HEK293 (cell line): ENCODE measurements around the gene LYZL1.

Experiments used
- CTCF ChIA-PET: fragments of 350-600 bp; formaldehyde crosslinking; extraction: SDS; loops from one replicate; lab custom pipeline; 2021; ENCODE audit warnings: antibody characterized with exemption; lab: Yijun Ruan, JAX
- POLR2A ChIA-PET: fragments of 300-600 bp; formaldehyde crosslinking; extraction: SDS; loops from one replicate; lab custom pipeline; 2020; ENCODE audit warnings: antibody characterized with exemption, inconsistent platforms; lab: Yijun Ruan, JAX
- H3K27ac ChIP-seq: fragments of 200-500 bp; sonication (Bioruptor generic); 2 replicates; pipeline ENCODE4 v1.5.1; 2014; ENCODE audit warnings: low read depth, low read length, control low read depth, inconsistent platforms; ENCODE audit errors: extremely low read depth
- H3K36me3 ChIP-seq, 2 experiments: fragments of 200-500 bp in 1 of 2; sonication (Bioruptor generic) in 1 of 2; 1 replicate in 1 of 2; 2 replicates in 1 of 2; pipeline ENCODE4 v1.5.1; 2014 to 2017; ENCODE audit warnings: inconsistent platforms in 2 of 2, low read length in 2 of 2; ENCODE audit not compliant: control insufficient read depth in 2 of 2, insufficient read depth in 1 of 2
- H3K4me1 ChIP-seq: fragments of 200-500 bp; sonication (Bioruptor generic); 2 replicates; pipeline ENCODE4 v1.5.1; 2014; ENCODE audit warnings: mild to moderate bottlenecking, low read length, inconsistent platforms; ENCODE audit not compliant: control insufficient read depth, insufficient read depth
- H3K4me3 ChIP-seq: 2 replicates; pipeline ENCODE4 v1.5.1; 2011; ENCODE audit warnings: low read depth, mild to moderate bottlenecking, control low read depth, low read length, moderate library complexity
- H3K9me3 ChIP-seq: fragments of 200-500 bp; sonication (Bioruptor generic); 2 replicates; pipeline ENCODE4 v1.5.1; 2014; ENCODE audit warnings: low read depth, low read length, inconsistent platforms; ENCODE audit not compliant: control insufficient read depth, insufficient read depth
- FEZF1 ChIP-seq: fragments of 450-650 bp; formaldehyde crosslinking; IDR thresholded peaks from 2 replicates; pipeline ENCODE4 v1.5.1; 2016; ENCODE audit warnings: missing biosample characterization, missing genetic modification characterization
- GFI1B ChIP-seq: fragments of 450-650 bp; formaldehyde crosslinking; IDR thresholded peaks from 2 replicates; pipeline ENCODE4 v1.5.1; 2016; ENCODE audit warnings: missing biosample characterization, missing genetic modification characterization
- MZF1 ChIP-seq: fragments of 450-650 bp; formaldehyde crosslinking; IDR thresholded peaks from 2 replicates; pipeline ENCODE4 v1.5.1; 2017; ENCODE audit warnings: missing biosample characterization, missing genetic modification characterization, borderline replicate concordance
- ZBTB10 ChIP-seq: fragments of 450-650 bp; formaldehyde crosslinking; IDR thresholded peaks from 2 replicates; pipeline ENCODE4 v1.5.1; 2016; ENCODE audit warnings: missing biosample characterization, missing genetic modification characterization
- ZBTB21 ChIP-seq: fragments of 450-650 bp; formaldehyde crosslinking; IDR thresholded peaks from 2 replicates; pipeline ENCODE4 v1.5.1; 2017; ENCODE audit warnings: missing biosample characterization, missing genetic modification characterization
- ZBTB7A ChIP-seq: fragments of 450-650 bp; formaldehyde crosslinking; IDR thresholded peaks from 2 replicates; pipeline ENCODE4 v1.5.1; 2016; ENCODE audit warnings: low read depth, missing biosample characterization, missing genetic modification characterization
- ZFP37 ChIP-seq: fragments of 450-650 bp; formaldehyde crosslinking; IDR thresholded peaks from 2 replicates; pipeline ENCODE4 v1.5.1; 2016; ENCODE audit warnings: missing biosample characterization, missing genetic modification characterization
- ZNF112 ChIP-seq: fragments of 450-650 bp; formaldehyde crosslinking; IDR thresholded peaks from 2 replicates; pipeline ENCODE4 v1.5.0; 2017; ENCODE audit warnings: missing biosample characterization, missing genetic modification characterization
- ZNF211 ChIP-seq: fragments of 450-650 bp; formaldehyde crosslinking; IDR thresholded peaks from 2 replicates; pipeline ENCODE4 v1.5.1; 2016; ENCODE audit warnings: low read depth, missing biosample characterization, missing genetic modification characterization
- ZNF529 ChIP-seq: fragments of 450-650 bp; formaldehyde crosslinking; IDR thresholded peaks from 2 replicates; pipeline ENCODE4 v1.5.1; 2017; ENCODE audit warnings: missing genetic modification characterization, missing biosample characterization; ENCODE audit not compliant: insufficient replicate concordance
- ZNF549 ChIP-seq: fragments of 450-650 bp; IDR thresholded peaks from 2 replicates; pipeline ENCODE4 v1.5.1; 2018; ENCODE audit warnings: missing biosample characterization, missing genetic modification characterization, mild to moderate bottlenecking, inconsistent platforms, moderate library complexity
- ZNF623 ChIP-seq: fragments of 450-650 bp; formaldehyde crosslinking; IDR thresholded peaks from 2 replicates; pipeline ENCODE4 v1.5.1; 2016; ENCODE audit warnings: missing biosample characterization, missing genetic modification characterization
- TF ChIP-seq, protein P1 (sequence below): fragments of 450-650 bp; formaldehyde crosslinking; IDR thresholded peaks from 2 replicates; pipeline ENCODE4 v1.5.1; 2016; ENCODE audit warnings: missing biosample characterization, missing genetic modification characterization
- TF ChIP-seq, protein P2 (sequence below): fragments of 450-650 bp; formaldehyde crosslinking; IDR thresholded peaks from 2 replicates; pipeline ENCODE4 v1.5.1; 2016; ENCODE audit warnings: missing biosample characterization, missing genetic modification characterization

LYZL1 gene

GRCh38 chr10:29326886-29327745 lies 38.2 kb downstream of the LYZL1 start:
- Histone ChIP-seq H3K9me3 (no peaks in the 10 kb centered on the region), H3K27ac (no peak overlapping the region), H3K4me1 (no peaks in the 10 kb centered on the region), H3K4me3 (no peak overlapping the region), H3K36me3 (no peaks in the 10 kb centered on the region)
- ChIA-PET CTCF (interaction anchor here (1.2 kb wide), 1 partner anchor 155 kb away, joined by 3 read pairs; no protein-coding TSS in a partner anchor), POLR2A (no interaction called here)
- TF ChIP-seq ZNF211 (tag by site-specific recombination) (no peak), ZFP37 (tag by site-specific recombination) (no peak), ZBTB10 (tag by site-specific recombination) (no peak), MZF1 (no peak), ZBTB7A (tag by site-specific recombination) (no peak), GFI1B (tag by site-specific recombination) (no peak)
- TF ChIP-seq, protein P1, sequence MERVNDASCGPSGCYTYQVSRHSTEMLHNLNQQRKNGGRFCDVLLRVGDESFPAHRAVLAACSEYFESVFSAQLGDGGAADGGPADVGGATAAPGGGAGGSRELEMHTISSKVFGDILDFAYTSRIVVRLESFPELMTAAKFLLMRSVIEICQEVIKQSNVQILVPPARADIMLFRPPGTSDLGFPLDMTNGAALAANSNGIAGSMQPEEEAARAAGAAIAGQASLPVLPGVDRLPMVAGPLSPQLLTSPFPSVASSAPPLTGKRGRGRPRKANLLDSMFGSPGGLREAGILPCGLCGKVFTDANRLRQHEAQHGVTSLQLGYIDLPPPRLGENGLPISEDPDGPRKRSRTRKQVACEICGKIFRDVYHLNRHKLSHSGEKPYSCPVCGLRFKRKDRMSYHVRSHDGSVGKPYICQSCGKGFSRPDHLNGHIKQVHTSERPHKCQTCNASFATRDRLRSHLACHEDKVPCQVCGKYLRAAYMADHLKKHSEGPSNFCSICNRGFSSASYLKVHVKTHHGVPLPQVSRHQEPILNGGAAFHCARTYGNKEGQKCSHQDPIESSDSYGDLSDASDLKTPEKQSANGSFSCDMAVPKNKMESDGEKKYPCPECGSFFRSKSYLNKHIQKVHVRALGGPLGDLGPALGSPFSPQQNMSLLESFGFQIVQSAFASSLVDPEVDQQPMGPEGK (tag by site-specific recombination), result no peak
- TF ChIP-seq, protein P2, sequence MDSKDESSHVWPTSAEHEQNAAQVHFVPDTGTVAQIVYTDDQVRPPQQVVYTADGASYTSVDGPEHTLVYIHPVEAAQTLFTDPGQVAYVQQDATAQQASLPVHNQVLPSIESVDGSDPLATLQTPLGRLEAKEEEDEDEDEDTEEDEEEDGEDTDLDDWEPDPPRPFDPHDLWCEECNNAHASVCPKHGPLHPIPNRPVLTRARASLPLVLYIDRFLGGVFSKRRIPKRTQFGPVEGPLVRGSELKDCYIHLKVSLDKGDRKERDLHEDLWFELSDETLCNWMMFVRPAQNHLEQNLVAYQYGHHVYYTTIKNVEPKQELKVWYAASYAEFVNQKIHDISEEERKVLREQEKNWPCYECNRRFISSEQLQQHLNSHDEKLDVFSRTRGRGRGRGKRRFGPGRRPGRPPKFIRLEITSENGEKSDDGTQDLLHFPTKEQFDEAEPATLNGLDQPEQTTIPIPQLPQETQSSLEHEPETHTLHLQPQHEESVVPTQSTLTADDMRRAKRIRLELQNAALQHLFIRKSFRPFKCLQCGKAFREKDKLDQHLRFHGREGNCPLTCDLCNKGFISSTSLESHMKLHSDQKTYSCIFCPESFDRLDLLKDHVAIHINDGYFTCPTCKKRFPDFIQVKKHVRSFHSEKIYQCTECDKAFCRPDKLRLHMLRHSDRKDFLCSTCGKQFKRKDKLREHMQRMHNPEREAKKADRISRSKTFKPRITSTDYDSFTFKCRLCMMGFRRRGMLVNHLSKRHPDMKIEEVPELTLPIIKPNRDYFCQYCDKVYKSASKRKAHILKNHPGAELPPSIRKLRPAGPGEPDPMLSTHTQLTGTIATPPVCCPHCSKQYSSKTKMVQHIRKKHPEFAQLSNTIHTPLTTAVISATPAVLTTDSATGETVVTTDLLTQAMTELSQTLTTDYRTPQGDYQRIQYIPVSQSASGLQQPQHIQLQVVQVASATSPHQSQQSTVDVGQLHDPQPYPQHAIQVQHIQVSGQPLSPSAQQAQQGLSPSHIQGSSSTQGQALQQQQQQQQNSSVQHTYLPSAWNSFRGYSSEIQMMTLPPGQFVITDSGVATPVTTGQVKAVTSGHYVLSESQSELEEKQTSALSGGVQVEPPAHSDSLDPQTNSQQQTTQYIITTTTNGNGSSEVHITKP (tag by site-specific recombination), result no peak

GRCh38 chr10:29327746-29328102 lies 38.9 kb downstream of the LYZL1 start:
- Histone ChIP-seq H3K36me3 (no peaks in the 10 kb centered on the region), H3K4me1 (no peaks in the 10 kb centered on the region), H3K9me3 (no peaks in the 10 kb centered on the region), H3K4me3 (no peak overlapping the region), H3K27ac (no peak overlapping the region)
- no peak for TF ChIP-seq ZNF549 (tag by site-specific recombination)
- ChIA-PET POLR2A (no interaction called here), CTCF (interaction anchor here (1.2 kb wide), 1 partner anchor 155 kb away, joined by 3 read pairs; no protein-coding TSS in a partner anchor)

GRCh38 chr10:29328983-29329382 lies 40.1 kb downstream of the LYZL1 start:
- no peak for TF ChIP-seq ZNF623 (tag by site-specific recombination)
- no peak for TF ChIP-seq FEZF1 (tag by site-specific recombination)
- TF ChIP-seq ZNF112 (tag by site-specific recombination), result no peak
- no peak for TF ChIP-seq ZBTB21 (tag by site-specific recombination)
- no peak for TF ChIP-seq ZNF529 (tag by site-specific recombination)
- Histone ChIP-seq H3K27ac (no peak overlapping the region), H3K4me3 (no peak overlapping the region), H3K4me1 (no peaks in the 10 kb centered on the region), H3K36me3 (no peaks in the 10 kb centered on the region), H3K9me3 (no peaks in the 10 kb centered on the region)
- ChIA-PET POLR2A (no interaction called here), CTCF (interaction anchor here (0.7 kb wide), 1 partner anchor 227 kb away, joined by 3 read pairs; no protein-coding TSS in a partner anchor)
